ENCODE measurements around the gene DCAF11. TPM values are rescaled to one million over a fixed set of nuclear protein-coding genes. Genes with fewer than 3 reads are reported as not detected.

DCAF11 gene
- total RNA-seq, 4 donors from 2014 or later = 50.1 to 76.0 (median 54.4) TPM

- ATAC-seq (ENCODE audit: low FRiP score) = no peak
- TF ChIP-seq CTCF (IDR thresholded peaks at IDR 0.05) = no peak
- DNase-seq (ENCODE audit: low spot score) = no peak
These were observed 22.3 kb downstream of the DCAF11 start for GRCh38 chr14:24136684-24137528.

GRCh38 chr14:24137529-24138395, 23.2 kb downstream of the DCAF11 start:
- DNase-seq (ENCODE audit: low spot score) = no peak
- no peak for TF ChIP-seq CTCF (IDR thresholded peaks at IDR 0.05)

GRCh38 chr14:24138396-24139271, 24.1 kb downstream of the DCAF11 start:
- no peak for TF ChIP-seq CTCF (IDR thresholded peaks at IDR 0.05)
- ATAC-seq (ENCODE audit: low FRiP score) (no peak), DNase-seq (ENCODE audit: low spot score) (no peak)

More at GRCh38 chr14:24137529-24138395, 23.2 kb downstream of the DCAF11 start:
- ATAC-seq (ENCODE audit: low FRiP score) = no peak

GRCh38 chr14:24139272-24139934, 24.8 kb downstream of the DCAF11 start:
- ATAC-seq (ENCODE audit: low FRiP score) (no peak), DNase-seq (ENCODE audit: low spot score) (no peak)
- no peak for TF ChIP-seq CTCF (IDR thresholded peaks at IDR 0.05)

- peak; percentile 97 for DNase-seq (ENCODE audit: low spot score)
- ATAC-seq (ENCODE audit: low FRiP score) = peak; percentile 94
- TF ChIP-seq CTCF (IDR thresholded peaks at IDR 0.05) = peak in 1 of 3 donors; percentile 42
These were observed 26.7 kb downstream of the DCAF11 start, which contains the start of gene EMC9 for GRCh38 chr14:24141097-24141880. EMC9 (minus strand) TSS chr14:24141591; CDS start chr14:24141304, 287 bp downstream.

Data from omental fat pad (tissue), 4 donors.